CD14-positive monocyte (primary cell): ENCODE data around the gene CCDC33. TPM values are rescaled to one million over a fixed set of nuclear protein-coding genes. Genes with fewer than 3 reads are reported as not detected.
A peak's percentile ranks its signal among the peaks of the same experiment; 100 is the strongest.

ENCODE experiments used
- DNase-seq, 3 donors: peaks; one replicate each; pipeline ENCODE4 v3.0.0-alpha.2; 2011 to 2022
- H2AFZ ChIP-seq: 2 replicates; pipeline ENCODE4 v1.6.0; 2012; ENCODE audit warnings: mild to moderate bottlenecking, low read depth, low read length, inconsistent platforms; ENCODE audit not compliant: insufficient read depth, poor library complexity, severe bottlenecking
- H3K27ac ChIP-seq, 2 donors: 1 replicate in 1 of 2; 2 replicates in 1 of 2; pipeline ENCODE4 v1.5.1; 2012 to 2013; ENCODE audit warnings: low read length in 2 of 2, control low read depth in 1 of 2, inconsistent platforms in 1 of 2, low read depth in 1 of 2, mild to moderate bottlenecking in 1 of 2
- H3K27me3 ChIP-seq, 2 donors: one replicate each; pipeline versions ENCODE4 v1.6.0 to v1.6.1; 2011 to 2013; ENCODE audit warnings: low read length in 2 of 2; ENCODE audit not compliant: control insufficient read depth in 2 of 2, insufficient read depth in 2 of 2
- H3K36me3 ChIP-seq, 2 donors: replicated peaks in 1 of 2; 1 replicate in 1 of 2; 2 replicates in 1 of 2; pipeline versions ENCODE4 v1.5.1 to v1.6.1; 2012 to 2013; ENCODE audit warnings: low read length in 2 of 2, control low read depth in 1 of 2, inconsistent platforms in 1 of 2, mild to moderate bottlenecking in 1 of 2; ENCODE audit not compliant: insufficient read depth in 2 of 2, control insufficient read depth in 1 of 2
- H3K4me1 ChIP-seq, 2 donors: 1 replicate in 1 of 2; 2 replicates in 1 of 2; pipeline versions ENCODE4 v1.5.1 to v1.6.1; 2012 to 2013; ENCODE audit warnings: low read length in 2 of 2, control low read depth in 1 of 2, inconsistent platforms in 1 of 2, mild to moderate bottlenecking in 1 of 2, moderate library complexity in 1 of 2; ENCODE audit not compliant: insufficient read depth in 2 of 2, control insufficient read depth in 1 of 2
- H3K4me2 ChIP-seq: replicated peaks from 2 replicates; pipeline ENCODE3; 2012; ENCODE audit warnings: low read length, moderate library complexity, mild to moderate bottlenecking; ENCODE audit not compliant: poor library complexity, severe bottlenecking; ENCODE audit errors: extremely low read depth
- H3K4me3 ChIP-seq, 3 experiments: fragments of 200-600 bp in 1 of 3; sonication (generic) in 1 of 3; replicated peaks in 1 of 3; 1 replicate in 2 of 3; 2 replicates in 1 of 3; pipeline ENCODE4 v1.5.1; 2011 to 2013; ENCODE audit warnings: low read length in 3 of 3, mild to moderate bottlenecking in 3 of 3, control low read depth in 2 of 3, low read depth in 2 of 3, inconsistent platforms in 1 of 3, moderate library complexity in 1 of 3
- H3K79me2 ChIP-seq: 2 replicates; pipeline ENCODE4 v1.6.0; 2012; ENCODE audit warnings: mild to moderate bottlenecking, control low read depth, inconsistent platforms, low read length, moderate library complexity; ENCODE audit not compliant: insufficient read depth
- H3K9ac ChIP-seq: 2 replicates; pipeline ENCODE4 v1.6.0; 2017; ENCODE audit warnings: low read length, mild to moderate bottlenecking; ENCODE audit not compliant: insufficient read depth, poor library complexity, severe bottlenecking
- H3K9me3 ChIP-seq, 2 donors: replicated peaks in 1 of 2; 1 replicate in 1 of 2; 2 replicates in 1 of 2; pipeline versions ENCODE4 v1.5.1 to v1.6.1; 2012 to 2013; ENCODE audit warnings: low read length in 2 of 2, control low read depth in 1 of 2; ENCODE audit not compliant: control insufficient read depth in 1 of 2, insufficient read depth in 1 of 2
- H4K20me1 ChIP-seq: 2 replicates; pipeline ENCODE4 v1.6.0; 2012; ENCODE audit warnings: mild to moderate bottlenecking, low read length, control low read depth, moderate library complexity; ENCODE audit not compliant: insufficient read depth
- H3K27ac Mint-ChIP-seq, 7 donors: one replicate each; pipeline ENCODE4 v1.8.0; 2020; ENCODE audit warnings: mild to moderate bottlenecking in 7 of 7, mixed read lengths in 7 of 7, moderate library complexity in 6 of 7, inconsistent platforms in 2 of 7
- H3K27me3 Mint-ChIP-seq, 3 donors: one replicate each; pipeline ENCODE4 v1.8.0; 2021 to 2022; ENCODE audit warnings: low read depth in 3 of 3, mild to moderate bottlenecking in 3 of 3, mixed read lengths in 3 of 3, moderate library complexity in 3 of 3, inconsistent platforms in 1 of 3
- H3K36me3 Mint-ChIP-seq, 2 donors: one replicate each; pipeline ENCODE4 v1.8.0; 2020; ENCODE audit warnings: mixed read lengths in 2 of 2, inconsistent platforms in 1 of 2, mild to moderate bottlenecking in 1 of 2
- H3K4me1 Mint-ChIP-seq: one replicate; pipeline ENCODE4 v1.8.0; 2020; ENCODE audit warnings: mild to moderate bottlenecking, mixed read lengths
- H3K4me3 Mint-ChIP-seq, 2 donors: one replicate each; pipeline ENCODE4 v1.8.0; 2020; ENCODE audit warnings: mild to moderate bottlenecking in 2 of 2, mixed read lengths in 2 of 2, moderate library complexity in 1 of 2
- H3K9me3 Mint-ChIP-seq, 7 donors: one replicate each; pipeline ENCODE4 v1.8.0; 2020 to 2022; ENCODE audit warnings: mixed read lengths in 7 of 7, mild to moderate bottlenecking in 6 of 7, moderate library complexity in 6 of 7, inconsistent platforms in 2 of 7
- CTCF ChIP-seq: fragments of 200-600 bp; IDR thresholded peaks from one replicate; pipeline ENCODE4 v1.8.0; 2022; ENCODE audit warnings: antibody characterized with exemption, mild to moderate bottlenecking
- WGBS: methylation state at CpG from one replicate; pipeline ENCODE4 v1.1.5; 2013; ENCODE audit warnings: missing lambda C conversion rate; ENCODE audit not compliant: insufficient coverage; 5-methylcytosine and 5-hydroxymethylcytosine counted together
- intact Hi-C, 2 donors: fragments of 100-400 bp; cut with micrococcal nuclease; formaldehyde crosslinking; loops; one replicate each; pipeline versions ENCODE4 v1.15.0 to v1.15.1; 2023
- polyA plus RNA-seq, 3 donors: library from polyadenylated mRNA; depleted of rRNA in 1 of 3; unstranded in 2 of 3; stranded (reverse) in 1 of 3; fragments of 300-500 nt in 2 of 3; fragments of >200 nt in 1 of 3; fragmentation: Illumina TruSeq in 2 of 3; gene quantifications; 1 replicate in 2 of 3; 2 replicates in 1 of 3; pipeline ENCODE4 v1.2.3, GENCODE V29; 2012 to 2021

Gene CCDC33
- polyA plus RNA-seq, 3 donors: not detected

DNA sequence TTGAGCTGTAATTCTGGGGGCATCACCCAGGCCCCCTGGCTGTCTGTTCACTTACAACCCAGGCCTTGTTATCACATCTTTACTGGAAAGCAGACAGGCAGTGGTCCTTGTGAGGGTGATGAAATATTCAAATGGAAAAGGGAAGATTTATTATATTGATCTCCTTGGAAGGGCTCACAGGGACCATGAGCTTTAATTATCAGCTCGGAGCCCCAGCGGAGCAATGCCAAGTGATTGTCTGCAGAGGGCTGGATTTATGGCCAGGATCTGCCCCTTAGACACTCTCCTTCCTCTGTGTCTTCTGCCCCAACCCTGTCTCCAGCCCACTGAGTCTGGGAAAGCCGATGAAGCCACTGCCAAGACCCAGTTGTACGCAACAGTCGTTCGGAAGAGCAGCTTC lies 31.9 kb downstream of the CCDC33 start:
- H3K4me3 ChIP-seq: no peak overlapping the region
- H3K4me2 ChIP-seq: no peak overlapping the region
- no peaks in the 10 kb centered on the region for H3K79me2 ChIP-seq
- no peak overlapping the region for H3K9ac ChIP-seq
- H3K36me3 ChIP-seq: no peaks in the 10 kb centered on the region
- intact Hi-C loops: no loop called here
- no peaks in the 10 kb centered on the region for H4K20me1 ChIP-seq
- WGBS: 91% methylated on average over 5 of the region's 6 CpGs
- peak overlapping the region in 1 of 7 donors; percentile 6 for H3K27ac Mint-ChIP-seq
- no peaks in the 10 kb centered on the region for H3K27me3 ChIP-seq
- no peak overlapping the region for H2AFZ ChIP-seq
- no peak overlapping the region for H3K4me3 Mint-ChIP-seq
- H3K27me3 Mint-ChIP-seq: peaks cover 18 to 23% (median 21%) of the 10 kb centered on the region in 3 donors
- peaks cover 0 to 2% (median 0%) of the 10 kb centered on the region in 7 donors for H3K9me3 Mint-ChIP-seq
- no peaks in the 10 kb centered on the region for H3K36me3 Mint-ChIP-seq
- no peaks in the 10 kb centered on the region for H3K4me1 ChIP-seq
- DNase-seq: no peak
- no peaks in the 10 kb centered on the region for H3K9me3 ChIP-seq
- no peak for TF ChIP-seq CTCF
- H3K4me1 Mint-ChIP-seq: no peaks in the 10 kb centered on the region
- H3K27ac ChIP-seq: no peak overlapping the region

- no peak overlapping the region for H3K4me3 ChIP-seq
- no peak for DNase-seq
- no peak for TF ChIP-seq CTCF
- no peak overlapping the region for H2AFZ ChIP-seq
- no peaks in the 10 kb centered on the region for H3K4me1 ChIP-seq
- Mint-ChIP-seq H3K9me3 (peaks cover 0 to 2% (median 0%) of the 10 kb centered on the region in 7 donors), H3K4me1 (no peaks in the 10 kb centered on the region), H3K4me3 (no peak overlapping the region), H3K27ac (no peak overlapping the region), H3K27me3 (peaks cover 18 to 20% (median 20%) of the 10 kb centered on the region in 3 donors), H3K36me3 (no peaks in the 10 kb centered on the region)
- no peaks in the 10 kb centered on the region for H3K79me2 ChIP-seq
- H3K4me2 ChIP-seq: no peak overlapping the region
- H4K20me1 ChIP-seq: no peaks in the 10 kb centered on the region
- H3K9ac ChIP-seq: no peak overlapping the region
- no peak overlapping the region for H3K27ac ChIP-seq
- no peaks in the 10 kb centered on the region for H3K27me3 ChIP-seq
- H3K36me3 ChIP-seq: no peaks in the 10 kb centered on the region
- intact Hi-C loops: no loop called here
- 89% methylated on average over 8 of the region's 8 CpGs for WGBS
- H3K9me3 ChIP-seq: no peaks in the 10 kb centered on the region
Observed at GRCh38 chr15:74269362-74270035, 33.4 kb downstream of the CCDC33 start.
